SK-N-MC (cell line): ENCODE data around the gene PROSER2.

ENCODE experiments used
- DNase-seq: peaks from one replicate; pipeline ENCODE4 v3.0.0-alpha.2; 2011; ENCODE audit warnings: low read depth, low spot score
- H3K27ac ChIP-seq: fragments of 200-600 bp; sonication (generic); 2 replicates; pipeline ENCODE4 v1.5.1; 2016; ENCODE audit warnings: mixed run types
- H3K36me3 ChIP-seq: fragments of 200-600 bp; sonication (generic); 2 replicates; pipeline ENCODE4 v1.6.1; 2017; ENCODE audit warnings: antibody characterized with exemption, low read length, mixed read lengths; ENCODE audit not compliant: insufficient read depth
- H3K4me3 ChIP-seq: fragments of 200-600 bp; sonication (generic); 2 replicates; pipeline ENCODE4 v1.5.1; 2016
- H3K9ac ChIP-seq: fragments of 200-600 bp; sonication (generic); 2 replicates; pipeline ENCODE4 v1.8.0; 2017; ENCODE audit warnings: mixed run types, mixed read lengths; ENCODE audit not compliant: insufficient read length
- H3K9me3 ChIP-seq: fragments of 200-600 bp; sonication (generic); 2 replicates; pipeline ENCODE4 v1.6.1; 2017; ENCODE audit warnings: low read depth, mild to moderate bottlenecking, antibody characterized with exemption, low read length, moderate library complexity, mixed read lengths
- EZH2 ChIP-seq: fragments of 200-600 bp; sonication (generic); IDR thresholded peaks from one replicate; pipeline ENCODE4 v1.6.1; 2017; ENCODE audit warnings: antibody characterized with exemption
- FOXP2 ChIP-seq: optimal IDR thresholded peaks from 2 replicates; pipeline ENCODE3; 2011; ENCODE audit warnings: mild to moderate bottlenecking, moderate library complexity; ENCODE audit not compliant: insufficient read depth; ENCODE audit errors: extremely low read length, control extremely low read depth
- POLR2AphosphoS5 ChIP-seq: IDR thresholded peaks from 2 replicates; pipeline ENCODE4 v1.6.1; 2012; ENCODE audit warnings: mild to moderate bottlenecking, low read depth, low read length, borderline replicate concordance

Gene PROSER2

DNA sequence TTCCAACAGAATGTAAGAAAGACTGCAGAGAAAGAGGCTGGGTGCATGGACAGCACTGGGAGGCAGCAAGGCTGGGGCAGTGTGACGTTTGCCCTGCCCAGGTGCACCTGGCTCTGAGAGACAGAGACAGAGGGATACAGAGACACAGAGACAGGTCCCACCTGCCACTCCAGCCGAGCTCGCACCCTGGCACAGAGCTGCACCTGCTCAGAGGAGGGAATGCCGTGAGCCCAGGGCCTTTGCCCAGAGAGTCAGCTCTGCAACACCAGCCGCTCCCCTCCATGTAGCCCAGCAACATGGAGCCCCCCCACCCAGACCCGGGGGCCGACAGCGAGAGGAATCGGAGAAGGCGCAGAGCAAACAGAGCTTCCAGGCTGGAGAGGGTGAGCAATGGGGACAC lies 35.3 kb upstream of the PROSER2 start:
- no peak for DNase-seq
- Histone ChIP-seq H3K9ac (no peak overlapping the region), H3K27ac (no peak overlapping the region), H3K4me3 (no peak overlapping the region), H3K36me3 (no peaks in the 10 kb centered on the region), H3K9me3 (no peaks in the 10 kb centered on the region)
- TF ChIP-seq FOXP2 = no peak
- TF ChIP-seq POLR2AphosphoS5 = no peak
- no peak for TF ChIP-seq EZH2

- Histone ChIP-seq H3K9me3 (no peaks in the 10 kb centered on the region), H3K27ac (no peak overlapping the region), H3K9ac (no peak overlapping the region), H3K36me3 (no peaks in the 10 kb centered on the region), H3K4me3 (no peak overlapping the region)
- no peak for DNase-seq
- TF ChIP-seq EZH2 (no peak), POLR2AphosphoS5 (no peak), FOXP2 (no peak)
Measured at GRCh38 chr10:11789306-11789705, 33.9 kb upstream of the PROSER2 start.

GRCh38 chr10:11789956-11790355 lies 33.2 kb upstream of the PROSER2 start:
- no peak overlapping the region for H3K9ac ChIP-seq
- no peaks in the 10 kb centered on the region for H3K36me3 ChIP-seq
- H3K4me3 ChIP-seq = no peak overlapping the region
- no peak for TF ChIP-seq FOXP2
- no peak for TF ChIP-seq POLR2AphosphoS5
- TF ChIP-seq EZH2 = no peak
- no peak overlapping the region for H3K27ac ChIP-seq
- no peaks in the 10 kb centered on the region for H3K9me3 ChIP-seq
- DNase-seq = no peak

DNA sequence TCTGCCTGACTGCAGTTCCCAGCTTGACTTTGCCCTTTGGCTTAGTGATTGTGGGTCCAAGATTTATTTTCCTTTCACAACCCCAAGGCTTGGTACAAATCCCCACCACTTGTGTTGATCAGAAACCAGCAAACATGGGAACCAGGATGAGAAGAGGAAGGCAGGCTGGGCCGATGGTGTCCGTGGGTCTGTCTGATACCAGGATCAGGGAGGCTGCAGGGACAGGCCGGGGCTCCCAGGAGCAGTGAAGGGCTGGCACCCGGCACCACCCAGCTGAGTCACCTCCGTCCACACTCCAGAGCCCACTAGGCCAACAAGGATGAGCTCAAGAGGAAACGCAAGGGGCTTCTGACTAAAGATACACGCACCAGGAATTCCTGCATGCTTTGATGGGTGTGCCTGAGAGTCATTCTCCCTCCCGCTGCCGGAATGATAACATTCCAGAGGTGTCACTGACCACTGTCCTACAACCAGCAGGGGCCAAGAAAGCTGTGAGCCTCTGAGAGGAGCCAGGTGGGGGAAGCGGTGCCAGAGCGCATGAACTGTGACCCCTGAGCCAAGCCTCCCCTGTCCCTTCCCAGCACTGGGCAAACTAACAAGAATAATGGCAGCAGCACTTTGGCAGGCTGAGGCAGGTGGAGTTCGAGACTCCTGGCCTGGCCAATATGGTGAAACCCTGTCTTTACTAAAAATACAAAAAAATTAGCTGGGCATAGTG lies 29.2 kb upstream of the PROSER2 start:
- no peak overlapping the region for H3K9ac ChIP-seq
- H3K36me3 ChIP-seq = no peaks in the 10 kb centered on the region
- no peak overlapping the region for H3K27ac ChIP-seq
- no peak for TF ChIP-seq EZH2
- no peak for TF ChIP-seq FOXP2
- no peak for TF ChIP-seq POLR2AphosphoS5
- no peak overlapping the region for H3K4me3 ChIP-seq
- no peak for DNase-seq
- no peaks in the 10 kb centered on the region for H3K9me3 ChIP-seq

- Histone ChIP-seq H3K36me3 (no peaks in the 10 kb centered on the region), H3K9ac (no peak overlapping the region), H3K27ac (no peak overlapping the region), H3K9me3 (no peaks in the 10 kb centered on the region), H3K4me3 (no peak overlapping the region)
- TF ChIP-seq EZH2 (no peak), POLR2AphosphoS5 (no peak), FOXP2 (no peak)
- no peak for DNase-seq
Measured at GRCh38 chr10:11794566-11794965, 28.6 kb upstream of the PROSER2 start.

DNA sequence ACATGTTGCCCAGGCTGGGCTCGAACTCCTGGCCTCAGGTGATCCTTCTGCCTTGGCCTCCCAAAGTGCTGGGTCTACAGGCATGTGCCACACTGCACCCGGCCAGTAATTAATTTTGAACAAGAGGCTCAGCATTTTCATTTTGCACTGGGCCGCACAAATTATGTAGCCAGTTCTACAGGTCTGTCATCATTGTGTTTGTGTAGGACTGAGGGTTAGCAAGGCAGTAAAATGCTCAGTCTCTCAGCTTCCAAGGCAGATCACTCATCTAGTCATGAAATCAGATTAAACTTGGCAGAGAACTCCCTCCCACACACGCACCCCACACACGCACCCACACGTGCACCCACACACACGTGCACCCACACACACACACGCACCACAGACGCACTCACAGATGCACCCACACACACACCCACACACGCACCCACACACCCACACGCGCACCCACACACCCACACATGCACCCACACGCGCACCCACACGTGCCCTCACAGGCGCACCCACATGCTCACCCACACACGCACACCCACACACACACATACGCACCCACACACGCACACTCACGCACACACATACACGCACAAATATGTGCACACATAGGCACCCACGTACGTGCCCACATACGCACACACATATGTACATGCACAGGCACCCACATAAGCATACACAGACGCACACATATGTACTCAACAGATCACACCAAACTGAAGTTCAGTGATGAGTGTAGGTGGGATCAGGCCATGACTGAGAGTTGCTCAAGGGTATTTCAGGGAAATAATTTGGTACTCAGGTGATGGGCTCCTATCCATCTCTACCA lies 27.8 kb upstream of the PROSER2 start:
- no peak overlapping the region for H3K27ac ChIP-seq
- H3K4me3 ChIP-seq = no peak overlapping the region
- no peaks in the 10 kb centered on the region for H3K9me3 ChIP-seq
- no peak overlapping the region for H3K9ac ChIP-seq
- no peak for TF ChIP-seq EZH2
- no peak for TF ChIP-seq POLR2AphosphoS5
- TF ChIP-seq FOXP2 = no peak
- H3K36me3 ChIP-seq = no peaks in the 10 kb centered on the region
- no peak for DNase-seq

GRCh38 chr10:11796474-11796873 lies 26.7 kb upstream of the PROSER2 start:
- peak overlapping the region; percentile 54; the same call in 1 of the 2 replicates for H3K27ac ChIP-seq
- H3K36me3 ChIP-seq = no peaks in the 10 kb centered on the region
- no peak overlapping the region for H3K9ac ChIP-seq
- H3K4me3 ChIP-seq = peak overlapping the region; percentile 18; the same call in 1 of the 2 replicates
- TF ChIP-seq POLR2AphosphoS5 (no peak), EZH2 (no peak), FOXP2 (no peak)
- no peaks in the 10 kb centered on the region for H3K9me3 ChIP-seq
- no peak for DNase-seq

GRCh38 chr10:11797281-11797680 lies 25.9 kb upstream of the PROSER2 start:
- H3K4me3 ChIP-seq = no peak overlapping the region

More at GRCh38 chr10:11797281-11797680, 25.9 kb upstream of the PROSER2 start:
- H3K9ac ChIP-seq = no peak overlapping the region
- no peaks in the 10 kb centered on the region for H3K36me3 ChIP-seq
- DNase-seq = no peak
- no peaks in the 10 kb centered on the region for H3K9me3 ChIP-seq
- no peak overlapping the region; the same call in 1 of the 2 replicates for H3K27ac ChIP-seq
- TF ChIP-seq POLR2AphosphoS5 = no peak
- no peak for TF ChIP-seq EZH2
- TF ChIP-seq FOXP2 = no peak
